SK-N-SH treated with all-trans-retinoic acid at 6 μM for 48 hours (cell line): ENCODE results near the gene INTS1.

Experiments
- ATAC-seq: fragments of 200-7000 bp; cut with Tn5 transposase; 3 replicates; pipeline ENCODE4 v1.9.1; 2020; ENCODE audit warnings: mild to moderate bottlenecking, moderate library complexity
- ARNTL ChIP-seq: fragments of 450-650 bp; formaldehyde crosslinking; IDR thresholded peaks from 2 replicates; pipeline ENCODE4 v1.5.0; 2020; ENCODE audit warnings: low read depth, mild to moderate bottlenecking, moderate library complexity, borderline replicate concordance
- BACH2 ChIP-seq: fragments of 250-450 bp; sonication (Bioruptor Pico); IDR thresholded peaks from 2 replicates; pipeline ENCODE4 v1.9.0; 2021; ENCODE audit warnings: mild to moderate bottlenecking, borderline replicate concordance
- CREB5 ChIP-seq: fragments of 250-450 bp; sonication (Bioruptor Pico); IDR thresholded peaks from 2 replicates; pipeline ENCODE4 v1.5.1; 2020; ENCODE audit warnings: low read depth, mild to moderate bottlenecking, moderate library complexity
- GLIS3 ChIP-seq: fragments of 250-450 bp; sonication (Bioruptor Pico); IDR thresholded peaks from 2 replicates; pipeline ENCODE4 v1.5.0; 2020; ENCODE audit warnings: mild to moderate bottlenecking, moderate library complexity
- ISL1 ChIP-seq: fragments of 250-450 bp; sonication (Bioruptor Pico); IDR thresholded peaks from 2 replicates; pipeline ENCODE4 v2.1.2; 2022; ENCODE audit warnings: mild to moderate bottlenecking, moderate library complexity
- OSR1 ChIP-seq: fragments of 250-450 bp; sonication (Bioruptor Pico); IDR thresholded peaks from 2 replicates; pipeline ENCODE4 v1.8.0; 2022; ENCODE audit warnings: moderate library complexity, mild to moderate bottlenecking, inconsistent platforms
- PPARA ChIP-seq: fragments of 250-450 bp; sonication (Bioruptor Pico); IDR thresholded peaks from 2 replicates; pipeline ENCODE4 v1.5.0; 2020; ENCODE audit warnings: mild to moderate bottlenecking, borderline replicate concordance
- RARB ChIP-seq: fragments of 250-450 bp; sonication (Bioruptor Pico); IDR thresholded peaks from 2 replicates; pipeline ENCODE4 v1.8.0; 2021; ENCODE audit warnings: mild to moderate bottlenecking, moderate library complexity
- SNAI2 ChIP-seq: fragments of 250-450 bp; sonication (Bioruptor Pico); IDR thresholded peaks from 2 replicates; pipeline ENCODE4 v1.5.0; 2020; ENCODE audit warnings: mild to moderate bottlenecking, moderate library complexity
- TCF4 ChIP-seq: fragments of 250-450 bp; sonication (Bioruptor Pico); IDR thresholded peaks from 2 replicates; pipeline ENCODE4 v1.8.0; 2021; ENCODE audit warnings: mild to moderate bottlenecking, moderate library complexity, borderline replicate concordance
- ZC3H10 ChIP-seq: fragments of 250-450 bp; sonication (Bioruptor Pico); IDR thresholded peaks from 2 replicates; pipeline ENCODE4 v1.5.1; 2021; ENCODE audit warnings: mild to moderate bottlenecking, moderate library complexity
- ZFP30 ChIP-seq: fragments of 450-650 bp; formaldehyde crosslinking; IDR thresholded peaks from 2 replicates; pipeline ENCODE4 v1.5.0; 2022; ENCODE audit warnings: mild to moderate bottlenecking, moderate library complexity
- ZNF70 ChIP-seq: fragments of 450-650 bp; formaldehyde crosslinking; IDR thresholded peaks from 2 replicates; pipeline ENCODE4 v1.5.0; 2020; ENCODE audit warnings: mild to moderate bottlenecking, moderate library complexity
- ZNF8 ChIP-seq: fragments of 450-650 bp; formaldehyde crosslinking; IDR thresholded peaks from 2 replicates; pipeline ENCODE4 v1.5.0; 2020; ENCODE audit warnings: mild to moderate bottlenecking, moderate library complexity
- TF ChIP-seq, protein P1 (sequence below): fragments of 250-450 bp; sonication (Bioruptor Pico); IDR thresholded peaks from 2 replicates; pipeline ENCODE4 v1.8.0; 2021; ENCODE audit warnings: low read depth, mild to moderate bottlenecking, moderate library complexity, borderline replicate concordance
- TF ChIP-seq, protein P2 (sequence below): fragments of 250-450 bp; sonication (Bioruptor Pico); IDR thresholded peaks from 2 replicates; pipeline ENCODE4 v1.5.1; 2021; ENCODE audit warnings: mild to moderate bottlenecking, moderate library complexity

INTS1 gene

GRCh38 chr7:1475393-1475792 lies 28.8 kb downstream of the INTS1 start (continued):
- TF ChIP-seq CREB5 (CRISPR knock-in tag): no peak

DNA sequence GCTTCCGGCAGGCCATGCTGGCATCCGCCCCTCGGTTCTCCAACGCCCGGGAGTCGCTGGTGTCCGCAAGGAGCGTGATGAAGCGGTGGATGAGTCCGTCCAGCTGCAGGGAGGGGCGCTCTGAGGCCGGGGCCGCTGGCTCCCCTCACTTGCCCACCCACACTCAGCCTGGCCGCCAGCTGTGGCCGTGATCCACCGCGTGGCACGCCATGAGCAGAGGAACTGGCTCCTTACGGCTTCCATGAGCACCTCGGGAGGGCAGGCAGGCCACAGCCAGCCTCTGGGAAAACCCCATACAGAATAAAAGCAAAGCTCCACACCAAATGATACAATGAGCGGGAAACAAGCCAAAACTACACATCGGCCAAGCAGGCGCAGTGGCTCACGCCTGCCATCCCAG lies 29.5 kb downstream of the INTS1 start:
- no peak; the same call in 2 of the 3 replicates for ATAC-seq
- TF ChIP-seq ZNF70 (CRISPR knock-in tag) (no peak), ZFP30 (CRISPR knock-in tag) (no peak), BACH2 (CRISPR knock-in tag) (no peak)

- TF ChIP-seq OSR1 (CRISPR knock-in tag) (no peak), TCF4 (CRISPR knock-in tag) (no peak), ZC3H10 (CRISPR knock-in tag) (no peak), ARNTL (CRISPR knock-in tag) (peak; percentile 91)
- TF ChIP-seq, all 23 proteins: peak for 1
- ATAC-seq: peak; percentile 83
These were observed 30.2 kb downstream of the INTS1 start for GRCh38 chr7:1473864-1474512.

DNA sequence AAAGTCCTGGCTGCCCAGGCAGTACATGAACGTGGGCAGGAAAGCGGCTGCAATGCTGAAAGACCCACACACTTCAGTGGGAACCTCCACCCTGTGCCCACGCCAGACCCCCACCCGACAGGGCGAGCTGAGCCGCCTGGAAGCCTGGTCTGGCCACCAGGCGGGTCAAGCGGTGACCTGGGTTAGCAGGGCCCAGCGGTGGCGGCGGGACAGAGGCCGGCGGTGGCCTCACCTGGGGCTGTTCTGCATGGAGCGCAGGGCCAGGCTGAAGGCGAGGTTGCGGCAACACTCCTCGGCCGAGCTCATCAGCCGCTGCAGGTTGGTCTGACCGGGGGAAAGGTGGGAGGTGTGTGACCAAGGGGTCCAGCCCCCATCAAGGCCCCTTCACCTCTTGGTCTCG lies 33.3 kb downstream of the INTS1 start:
- TF ChIP-seq SNAI2 (CRISPR knock-in tag): no peak
- TF ChIP-seq ZC3H10 (CRISPR knock-in tag): no peak
- no peak for TF ChIP-seq ZNF8 (CRISPR knock-in tag)
- no peak for TF ChIP-seq CREB5 (CRISPR knock-in tag)
- no peak for TF ChIP-seq TCF4 (CRISPR knock-in tag)
- TF ChIP-seq GLIS3 (CRISPR knock-in tag): no peak
- no peak for TF ChIP-seq RARB (CRISPR knock-in tag)
- ATAC-seq: no peak

DNA sequence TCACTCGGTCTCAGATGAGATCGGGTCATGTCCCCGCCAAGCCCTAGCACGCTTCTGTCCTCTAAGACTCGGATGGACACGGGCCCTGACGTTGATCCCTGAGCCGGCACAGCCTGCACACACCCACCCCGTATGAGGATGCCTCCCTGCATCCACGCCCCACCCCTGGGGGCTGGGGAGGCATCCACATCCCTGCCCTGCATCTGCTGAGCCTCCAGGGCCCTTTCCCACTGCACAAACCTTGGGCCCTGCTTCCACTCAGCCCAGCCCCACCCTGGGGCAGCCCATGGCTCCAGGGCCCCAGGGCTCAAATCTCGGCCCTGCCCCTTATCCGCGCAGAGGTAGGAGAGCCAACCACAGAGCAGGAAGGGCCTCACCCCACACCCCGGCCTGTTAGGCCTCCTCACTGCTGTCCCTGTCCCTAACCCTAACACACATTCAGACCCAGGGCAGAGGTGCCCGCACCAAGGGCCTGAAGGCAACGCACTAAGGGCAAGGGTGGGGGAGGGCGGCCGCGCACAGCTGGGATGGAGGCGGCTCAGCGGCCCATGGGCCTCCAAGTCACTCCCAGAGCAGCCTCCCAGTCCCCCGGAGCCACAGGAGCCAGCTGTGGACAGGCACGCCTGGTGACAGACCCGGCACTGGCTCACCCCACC lies 35.4 kb downstream of the INTS1 start:
- ATAC-seq: no peak
- TF ChIP-seq, protein P1, sequence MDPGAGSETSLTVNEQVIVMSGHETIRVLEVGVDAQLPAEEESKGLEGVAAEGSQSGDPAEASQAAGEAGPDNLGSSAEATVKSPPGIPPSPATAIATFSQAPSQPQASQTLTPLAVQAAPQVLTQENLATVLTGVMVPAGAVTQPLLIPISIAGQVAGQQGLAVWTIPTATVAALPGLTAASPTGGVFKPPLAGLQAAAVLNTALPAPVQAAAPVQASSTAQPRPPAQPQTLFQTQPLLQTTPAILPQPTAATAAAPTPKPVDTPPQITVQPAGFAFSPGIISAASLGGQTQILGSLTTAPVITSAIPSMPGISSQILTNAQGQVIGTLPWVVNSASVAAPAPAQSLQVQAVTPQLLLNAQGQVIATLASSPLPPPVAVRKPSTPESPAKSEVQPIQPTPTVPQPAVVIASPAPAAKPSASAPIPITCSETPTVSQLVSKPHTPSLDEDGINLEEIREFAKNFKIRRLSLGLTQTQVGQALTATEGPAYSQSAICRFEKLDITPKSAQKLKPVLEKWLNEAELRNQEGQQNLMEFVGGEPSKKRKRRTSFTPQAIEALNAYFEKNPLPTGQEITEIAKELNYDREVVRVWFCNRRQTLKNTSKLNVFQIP: no peak
- TF ChIP-seq, protein P2, sequence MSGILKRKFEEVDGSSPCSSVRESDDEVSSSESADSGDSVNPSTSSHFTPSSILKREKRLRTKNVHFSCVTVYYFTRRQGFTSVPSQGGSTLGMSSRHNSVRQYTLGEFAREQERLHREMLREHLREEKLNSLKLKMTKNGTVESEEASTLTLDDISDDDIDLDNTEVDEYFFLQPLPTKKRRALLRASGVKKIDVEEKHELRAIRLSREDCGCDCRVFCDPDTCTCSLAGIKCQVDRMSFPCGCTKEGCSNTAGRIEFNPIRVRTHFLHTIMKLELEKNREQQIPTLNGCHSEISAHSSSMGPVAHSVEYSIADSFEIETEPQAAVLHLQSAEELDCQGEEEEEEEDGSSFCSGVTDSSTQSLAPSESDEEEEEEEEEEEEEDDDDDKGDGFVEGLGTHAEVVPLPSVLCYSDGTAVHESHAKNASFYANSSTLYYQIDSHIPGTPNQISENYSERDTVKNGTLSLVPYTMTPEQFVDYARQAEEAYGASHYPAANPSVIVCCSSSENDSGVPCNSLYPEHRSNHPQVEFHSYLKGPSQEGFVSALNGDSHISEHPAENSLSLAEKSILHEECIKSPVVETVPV: no peak
- TF ChIP-seq ISL1 (CRISPR knock-in tag): no peak
- no peak for TF ChIP-seq SNAI2 (CRISPR knock-in tag)
- no peak for TF ChIP-seq CREB5 (CRISPR knock-in tag)
- TF ChIP-seq ZNF8 (CRISPR knock-in tag): no peak
- no peak for TF ChIP-seq PPARA (CRISPR knock-in tag)

GRCh38 chr7:1468203-1468602 lies 36.0 kb downstream of the INTS1 start:
- TF ChIP-seq ZNF8 (CRISPR knock-in tag) (no peak), TCF4 (CRISPR knock-in tag) (no peak), BACH2 (CRISPR knock-in tag) (no peak), PPARA (CRISPR knock-in tag) (no peak)
- no peak for ATAC-seq
